Kidney epithelial cell (primary cell): ENCODE measurements around the gene CEMIP2. TPM values are rescaled to one million over a fixed set of nuclear protein-coding genes. Genes with fewer than 3 reads are reported as not detected.

Experiments
- DNase-seq: peaks from one replicate; pipeline ENCODE4 v3.0.0-alpha.2; 2010; ENCODE audit warnings: low read depth
- H3K27me3 ChIP-seq: 2 replicates; pipeline ENCODE4 v1.6.0; 2011; ENCODE audit warnings: low read length; ENCODE audit not compliant: control insufficient read depth, insufficient read depth
- H3K36me3 ChIP-seq: 2 replicates; pipeline ENCODE4 v1.5.1; 2011; ENCODE audit warnings: low read length; ENCODE audit not compliant: control insufficient read depth, insufficient read depth
- H3K4me3 ChIP-seq: 2 replicates; pipeline ENCODE4 v1.5.1; 2011; ENCODE audit warnings: low read depth, mild to moderate bottlenecking, control low read depth, low read length
- CTCF ChIP-seq: IDR thresholded peaks from 2 replicates; pipeline ENCODE4 v1.5.1; 2011; ENCODE audit warnings: mild to moderate bottlenecking, moderate library complexity, low read length, control low read depth, inconsistent platforms; ENCODE audit not compliant: insufficient read depth, poor library complexity, severe bottlenecking
- total RNA-seq: library from RNA; depleted of rRNA; stranded (reverse); fragments of >200 nt; gene quantifications from 2 replicates; pipeline ENCODE4 v1.2.3, GENCODE V29; 2015

The CEMIP2 gene
- total RNA-seq, 1 donor from 2014 or later = 41.8 TPM

DNA sequence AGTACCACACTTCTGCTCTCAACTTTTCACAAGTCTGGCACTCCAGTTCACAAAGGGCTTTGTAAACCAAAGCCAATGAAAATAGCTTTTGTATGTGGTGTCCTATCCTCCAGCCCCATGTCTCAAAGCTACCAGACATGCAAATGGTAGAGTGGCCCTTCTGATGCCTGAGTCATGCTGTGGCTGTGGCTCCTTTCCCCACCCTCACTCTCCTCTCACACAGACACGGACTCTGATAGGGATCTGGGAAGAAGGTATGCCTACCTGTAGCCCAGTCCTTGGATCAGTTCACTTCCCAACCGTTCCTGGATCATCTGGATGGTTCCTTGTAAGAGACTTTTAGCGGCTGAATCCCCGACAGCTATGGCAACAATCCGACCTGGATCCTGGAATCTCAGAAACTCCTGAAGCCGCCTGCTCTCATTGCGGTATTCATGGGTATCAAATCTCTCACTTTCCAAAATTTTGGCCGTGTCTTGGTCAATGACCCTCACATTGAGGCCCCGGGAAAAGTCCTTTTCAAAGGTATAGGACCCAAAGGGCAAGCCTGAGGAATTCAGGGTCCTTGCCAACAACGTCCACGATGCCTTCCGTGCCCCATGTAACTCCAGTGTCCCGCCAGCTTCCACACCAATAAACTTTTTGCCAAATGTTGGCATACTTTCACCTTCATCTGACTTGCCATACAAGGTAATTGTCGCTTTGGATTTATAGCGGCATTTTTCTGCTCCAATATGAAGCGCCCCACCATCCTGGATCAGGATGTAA, 23.4 kb downstream of the CEMIP2 start:
- no peak for DNase-seq
- H3K27me3 ChIP-seq = no peaks in the 10 kb centered on the region
- no peak for TF ChIP-seq CTCF
- no peak overlapping the region for H3K4me3 ChIP-seq
- no peaks in the 10 kb centered on the region for H3K36me3 ChIP-seq

DNA sequence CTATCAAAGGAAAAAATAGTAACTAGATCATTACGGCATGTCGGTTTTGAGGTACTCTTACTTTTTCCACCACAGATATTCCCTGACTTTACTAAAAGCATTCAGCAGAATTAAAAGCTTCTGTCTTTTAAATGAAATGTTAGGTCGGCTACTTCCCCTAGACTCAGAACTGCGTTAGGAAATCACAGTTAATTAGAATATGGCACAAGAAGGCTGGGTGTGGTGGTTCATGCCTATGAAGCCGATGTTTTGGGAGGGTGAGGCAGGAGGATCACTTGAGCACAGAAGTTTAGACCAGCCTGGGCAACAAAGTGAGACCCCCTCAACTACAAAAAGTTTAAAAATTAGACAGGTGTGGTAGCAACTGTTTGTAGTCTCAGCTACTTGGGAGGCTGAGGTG, 24.4 kb downstream of the CEMIP2 start:
- no peaks in the 10 kb centered on the region for H3K27me3 ChIP-seq
- no peak for DNase-seq
- no peak overlapping the region for H3K4me3 ChIP-seq
- H3K36me3 ChIP-seq = no peaks in the 10 kb centered on the region
- no peak for TF ChIP-seq CTCF

- no peak overlapping the region for H3K4me3 ChIP-seq
- TF ChIP-seq CTCF = no peak
- H3K27me3 ChIP-seq = no peaks in the 10 kb centered on the region
- H3K36me3 ChIP-seq = no peaks in the 10 kb centered on the region
- no peak for DNase-seq
Observed at GRCh38 chr9:71743217-71743705, 25.1 kb downstream of the CEMIP2 start.

GRCh38 chr9:71742703-71743102, 25.6 kb downstream of the CEMIP2 start:
- H3K4me3 ChIP-seq = no peak overlapping the region
- H3K27me3 ChIP-seq = no peaks in the 10 kb centered on the region
- no peaks in the 10 kb centered on the region for H3K36me3 ChIP-seq
- no peak for DNase-seq
- TF ChIP-seq CTCF = no peak

- Histone ChIP-seq H3K4me3 (no peak overlapping the region), H3K36me3 (no peaks in the 10 kb centered on the region), H3K27me3 (no peaks in the 10 kb centered on the region)
- TF ChIP-seq CTCF = no peak
- no peak for DNase-seq
Observed at GRCh38 chr9:71741926-71742648, 26.2 kb downstream of the CEMIP2 start.
